ENCODE data around the gene ARHGAP15. TPM values are rescaled to one million over a fixed set of nuclear protein-coding genes. Genes with fewer than 3 reads are reported as not detected.

ARHGAP15 gene
- total and polyA plus RNA-seq, 3 donors from 2014 or later, result 2.2 to 15.0 (median 7.7) TPM

- 87 to 92% methylated on average over 2 of the region's 2 CpGs for WGBS, 2 donors
- Histone ChIP-seq H3K27ac (no peak overlapping the region), H3K36me3 (ENCODE audit: low read depth, missing control alignments) (no peaks in the 10 kb centered on the region), H3K27me3 (no peaks in the 10 kb centered on the region), H3K4me3 (no peak overlapping the region), H3K4me1 (no peaks in the 10 kb centered on the region), H3K9me3 (no peaks in the 10 kb centered on the region)
- intact Hi-C loops (cut with DNase I; ENCODE audit: low total_unique reads), result no loop called here
- no peak for DNase-seq
- TF ChIP-seq CTCF (IDR thresholded peaks at IDR 0.05) (no peak), POLR2A (IDR thresholded peaks at IDR 0.05) (no peak)
Measured at GRCh38 chr2:143710879-143711278, 581.7 kb downstream of the ARHGAP15 start.

GRCh38 chr2:143716522-143716921, 587.3 kb downstream of the ARHGAP15 start:
- H3K4me1 ChIP-seq, result no peaks in the 10 kb centered on the region
- no peaks in the 10 kb centered on the region for H3K27me3 ChIP-seq
- DNase-seq, result no peak
- TF ChIP-seq POLR2A (IDR thresholded peaks at IDR 0.05) (no peak), CTCF (IDR thresholded peaks at IDR 0.05) (no peak)
- 39 to 58% methylated on average over 1 of the region's 1 CpG for WGBS, 2 donors
- intact Hi-C loops (cut with DNase I; ENCODE audit: low total_unique reads), result no loop called here
- H3K36me3 ChIP-seq (ENCODE audit: low read depth, missing control alignments), result no peaks in the 10 kb centered on the region
- no peaks in the 10 kb centered on the region for H3K9me3 ChIP-seq
- no peak overlapping the region for H3K4me3 ChIP-seq
- H3K27ac ChIP-seq, result no peak overlapping the region

- no peak for TF ChIP-seq POLR2A (IDR thresholded peaks at IDR 0.05)
- TF ChIP-seq CTCF (IDR thresholded peaks at IDR 0.05), result no peak
- WGBS, 2 donors, result 56 to 57% methylated on average over 6 of the region's 6 CpGs
- H3K36me3 ChIP-seq (ENCODE audit: low read depth, missing control alignments), result no peaks in the 10 kb centered on the region
- H3K4me3 ChIP-seq, result no peak overlapping the region
- H3K4me1 ChIP-seq, result no peaks in the 10 kb centered on the region
- no peaks in the 10 kb centered on the region for H3K27me3 ChIP-seq
- no peaks in the 10 kb centered on the region for H3K9me3 ChIP-seq
- H3K27ac ChIP-seq, result no peak overlapping the region
- DNase-seq, result no peak
- intact Hi-C loops (cut with DNase I; ENCODE audit: low total_unique reads), result no loop called here
Measured at GRCh38 chr2:143717053-143717452, 587.8 kb downstream of the ARHGAP15 start.

GRCh38 chr2:143717536-143718168, 588.4 kb downstream of the ARHGAP15 start:
- Histone ChIP-seq H3K36me3 (ENCODE audit: low read depth, missing control alignments) (no peaks in the 10 kb centered on the region), H3K9me3 (no peaks in the 10 kb centered on the region), H3K27me3 (no peaks in the 10 kb centered on the region), H3K4me1 (no peaks in the 10 kb centered on the region), H3K27ac (no peak overlapping the region), H3K4me3 (no peak overlapping the region)
- DNase-seq, result no peak
- no peak for TF ChIP-seq CTCF (IDR thresholded peaks at IDR 0.05)
- TF ChIP-seq POLR2A (IDR thresholded peaks at IDR 0.05), result no peak
- intact Hi-C loops (cut with DNase I; ENCODE audit: low total_unique reads), result no loop called here
- WGBS, 2 donors, result 54 to 59% methylated on average over 10 of the region's 10 CpGs

- Histone ChIP-seq H3K27ac (no peak overlapping the region), H3K9me3 (no peaks in the 10 kb centered on the region), H3K36me3 (ENCODE audit: low read depth, missing control alignments) (no peaks in the 10 kb centered on the region), H3K4me3 (no peak overlapping the region), H3K27me3 (no peaks in the 10 kb centered on the region), H3K4me1 (no peaks in the 10 kb centered on the region)
- intact Hi-C loops (cut with DNase I; ENCODE audit: low total_unique reads), result no loop called here
- no peak for DNase-seq
- WGBS, 2 donors, result 92 to 95% methylated on average over 2 of the region's 2 CpGs
- TF ChIP-seq CTCF (IDR thresholded peaks at IDR 0.05) (no peak), POLR2A (IDR thresholded peaks at IDR 0.05) (no peak)
Measured at GRCh38 chr2:143718745-143719144, 589.5 kb downstream of the ARHGAP15 start.
